Ammon's horn (tissue), 1 donor: ENCODE data around the gene WIPI1.
A peak's percentile ranks its signal among the peaks of the same experiment; 100 is the strongest.
"Not testable (repeated sequence)": the region's sequence is repeated elsewhere in the genome, so short reads cannot be mapped to it uniquely, and the experiment has no call there.

Experiments
- DNase-seq: peaks from one replicate; pipeline ENCODE4 v3.0.0-alpha.2; 2016; ENCODE audit warnings: low spot score

The WIPI1 gene

DNA sequence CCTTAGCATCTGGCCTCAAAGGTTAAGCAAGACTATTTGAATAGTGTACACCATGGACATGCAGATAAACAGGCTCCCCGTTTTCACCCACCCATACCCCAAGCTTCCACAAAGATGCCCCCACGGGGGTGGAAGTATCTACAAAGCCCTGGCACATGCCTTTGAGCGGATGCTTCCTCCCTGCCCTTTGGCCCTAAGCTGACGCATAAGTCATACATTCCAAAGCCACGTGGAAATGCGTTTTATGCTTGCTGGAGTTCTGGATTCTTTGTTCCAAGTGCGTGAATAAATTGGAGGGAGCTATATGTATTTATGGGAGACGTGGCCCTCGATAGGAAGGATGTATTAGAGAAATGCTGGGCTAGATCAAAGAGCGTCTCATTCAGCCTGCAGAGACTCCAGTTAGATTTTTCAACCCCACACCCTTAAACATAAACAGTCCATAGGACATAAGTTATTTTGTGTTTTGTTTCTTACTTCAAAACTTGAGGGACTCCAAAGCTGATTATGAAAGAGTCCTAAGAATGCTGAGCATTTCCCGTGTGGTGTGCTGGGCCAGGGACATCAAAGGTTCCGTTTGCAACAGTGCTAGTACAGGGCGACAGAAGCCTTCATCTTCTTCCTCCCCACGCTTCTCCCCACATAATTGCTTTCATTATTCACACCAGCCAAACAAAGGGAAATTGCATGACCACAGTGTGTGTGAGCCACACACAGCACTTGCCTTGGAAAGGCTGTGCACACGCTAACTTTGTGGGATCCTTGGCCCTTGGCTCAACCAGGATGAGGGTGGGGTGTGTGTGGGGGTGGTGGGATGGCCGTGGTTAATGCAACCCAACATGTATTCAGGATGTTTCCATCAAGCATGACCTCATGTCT lies 73.6 kb downstream of the WIPI1 start:
- DNase-seq, result no peak

DNA sequence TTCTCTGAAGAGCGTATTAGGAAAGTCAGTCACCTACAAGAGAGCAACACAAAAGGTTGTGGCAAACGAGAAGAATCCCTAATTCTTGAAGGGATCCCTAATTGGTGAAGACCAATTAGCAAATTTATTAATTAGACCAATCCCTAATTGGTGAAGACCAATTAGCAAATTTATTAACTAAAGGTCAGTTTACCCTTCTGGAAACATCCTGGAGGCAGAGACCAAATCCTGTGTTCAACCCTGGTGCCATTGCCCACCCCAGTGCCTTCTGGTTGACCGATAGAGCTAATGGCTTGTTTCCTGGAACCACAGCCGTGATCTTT lies 74.2 kb downstream of the WIPI1 start:
- DNase-seq, result no peak

DNA sequence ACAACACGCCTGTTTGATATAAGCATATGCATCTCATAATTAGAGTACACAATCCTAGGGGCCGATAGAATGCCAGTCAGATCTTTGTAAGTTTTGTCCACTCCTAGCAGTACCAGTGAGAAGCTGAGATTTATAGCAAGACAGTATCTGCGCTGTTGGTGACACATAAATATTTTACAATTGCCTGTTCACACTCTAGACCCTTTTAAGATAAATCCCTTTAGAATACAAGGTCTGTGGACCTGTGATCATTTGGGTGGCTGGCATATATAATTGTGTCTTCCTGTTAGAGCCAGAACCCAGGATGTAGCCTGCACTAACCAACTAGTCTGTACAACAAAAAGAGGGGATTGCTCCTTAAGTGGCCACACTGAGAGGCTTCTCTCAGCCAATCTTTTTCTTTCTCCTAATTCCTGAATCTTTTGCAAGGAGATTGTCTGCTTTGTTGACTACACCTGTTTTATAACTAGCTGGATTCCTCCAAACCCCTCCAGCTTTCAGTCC lies 74.7 kb downstream of the WIPI1 start:
- DNase-seq, result no peak

DNA sequence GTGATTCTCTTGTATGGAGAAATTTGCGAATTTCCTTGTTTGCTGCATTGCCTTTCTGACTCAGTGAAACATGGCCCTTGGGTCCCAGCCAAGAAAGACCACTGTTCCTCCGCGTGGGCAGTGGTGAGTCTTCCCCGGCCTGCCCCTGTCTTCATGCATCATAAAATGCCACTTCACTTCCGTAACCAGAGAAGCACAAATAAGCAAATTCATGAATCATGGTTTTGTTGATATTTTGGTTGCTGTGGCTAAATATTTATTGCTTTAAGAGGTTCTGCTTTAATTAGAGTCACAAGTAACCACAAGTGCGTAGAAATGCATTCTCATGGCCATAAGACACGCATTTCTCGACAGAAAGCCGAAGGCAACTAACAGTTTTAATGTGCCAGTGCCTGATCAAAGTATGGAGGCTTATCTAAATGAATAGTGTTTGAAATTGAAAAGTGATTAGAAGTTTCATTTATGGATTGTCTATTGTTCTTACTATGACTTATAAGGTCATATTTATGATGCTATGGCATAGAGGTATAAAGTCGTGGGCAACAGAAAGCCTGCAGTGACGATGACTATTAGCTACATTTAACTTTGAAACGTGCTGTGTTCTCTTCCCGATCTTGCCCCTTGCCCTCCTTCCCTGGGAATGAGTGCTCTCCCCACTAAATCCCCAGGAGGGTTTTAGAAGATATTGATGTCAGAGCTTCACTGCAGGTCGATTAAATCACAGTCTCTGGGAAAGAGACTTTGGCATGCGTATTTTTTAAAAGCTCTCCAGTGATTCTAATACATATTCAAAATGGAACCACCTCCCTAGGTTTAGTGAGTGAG lies 76.0 kb downstream of the WIPI1 start:
- no peak for DNase-seq

DNA sequence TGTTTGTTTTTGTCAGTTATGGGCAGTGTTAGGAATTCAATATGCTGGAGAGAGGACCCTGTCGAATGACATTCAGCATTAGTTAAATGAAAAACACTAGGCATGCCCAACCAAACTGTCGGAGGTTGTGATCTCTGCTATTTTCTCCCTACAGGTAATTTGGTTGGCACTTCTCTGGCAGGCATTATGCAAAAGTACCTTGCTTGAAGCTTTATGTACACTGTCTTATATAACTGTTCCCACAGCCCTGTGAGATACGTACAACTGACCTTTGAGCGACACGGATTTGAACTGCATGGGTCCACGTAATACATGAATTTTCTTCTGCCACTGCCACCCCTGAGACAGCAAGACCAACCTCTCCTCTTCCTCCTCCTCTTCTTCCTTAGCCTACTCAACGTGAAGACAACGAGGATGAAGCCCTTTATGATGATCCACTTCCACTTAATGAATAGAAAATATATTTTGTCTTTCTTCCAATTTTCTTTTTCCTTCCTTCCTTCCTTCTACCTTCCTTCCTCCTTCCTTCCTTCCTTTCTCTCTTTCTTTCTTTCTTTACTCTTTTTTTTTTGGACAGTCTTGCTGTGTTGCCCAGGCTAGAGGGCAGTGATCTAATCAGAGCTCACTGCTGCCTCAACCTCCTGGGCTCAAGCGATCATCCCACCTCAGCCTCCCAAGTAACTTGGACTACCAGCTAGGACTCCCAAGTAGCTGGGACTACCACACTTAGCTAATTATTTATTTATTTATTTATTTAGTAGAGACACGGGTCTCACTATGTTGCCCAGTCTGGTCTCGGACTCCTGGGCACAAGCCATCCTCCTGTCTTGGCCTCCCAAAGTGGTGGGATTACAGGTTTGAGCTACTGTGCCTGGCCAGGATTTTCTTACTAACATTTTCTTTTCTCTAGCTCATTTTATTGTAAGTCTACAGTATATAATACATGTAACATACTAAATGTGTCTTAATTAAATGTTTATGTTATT lies 77.3 kb downstream of the WIPI1 start:
- DNase-seq, result no peak

DNA sequence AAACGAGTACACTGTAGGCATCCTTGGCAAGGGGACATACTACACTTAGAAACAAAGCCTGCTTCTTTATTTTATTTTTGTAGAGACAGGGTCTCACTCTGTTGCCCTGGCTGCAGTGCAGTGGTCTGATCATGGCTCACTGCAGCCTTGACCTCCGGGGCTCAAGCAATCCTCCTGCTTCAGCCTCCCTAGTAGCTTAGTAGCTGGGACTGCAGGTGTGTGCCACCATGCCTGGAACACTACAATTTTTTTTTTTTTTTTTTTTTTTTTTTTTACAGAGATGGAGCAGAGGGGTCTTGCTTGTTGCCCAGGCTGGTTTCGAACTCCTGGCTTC lies 78.2 kb downstream of the WIPI1 start:
- no peak for DNase-seq

DNA sequence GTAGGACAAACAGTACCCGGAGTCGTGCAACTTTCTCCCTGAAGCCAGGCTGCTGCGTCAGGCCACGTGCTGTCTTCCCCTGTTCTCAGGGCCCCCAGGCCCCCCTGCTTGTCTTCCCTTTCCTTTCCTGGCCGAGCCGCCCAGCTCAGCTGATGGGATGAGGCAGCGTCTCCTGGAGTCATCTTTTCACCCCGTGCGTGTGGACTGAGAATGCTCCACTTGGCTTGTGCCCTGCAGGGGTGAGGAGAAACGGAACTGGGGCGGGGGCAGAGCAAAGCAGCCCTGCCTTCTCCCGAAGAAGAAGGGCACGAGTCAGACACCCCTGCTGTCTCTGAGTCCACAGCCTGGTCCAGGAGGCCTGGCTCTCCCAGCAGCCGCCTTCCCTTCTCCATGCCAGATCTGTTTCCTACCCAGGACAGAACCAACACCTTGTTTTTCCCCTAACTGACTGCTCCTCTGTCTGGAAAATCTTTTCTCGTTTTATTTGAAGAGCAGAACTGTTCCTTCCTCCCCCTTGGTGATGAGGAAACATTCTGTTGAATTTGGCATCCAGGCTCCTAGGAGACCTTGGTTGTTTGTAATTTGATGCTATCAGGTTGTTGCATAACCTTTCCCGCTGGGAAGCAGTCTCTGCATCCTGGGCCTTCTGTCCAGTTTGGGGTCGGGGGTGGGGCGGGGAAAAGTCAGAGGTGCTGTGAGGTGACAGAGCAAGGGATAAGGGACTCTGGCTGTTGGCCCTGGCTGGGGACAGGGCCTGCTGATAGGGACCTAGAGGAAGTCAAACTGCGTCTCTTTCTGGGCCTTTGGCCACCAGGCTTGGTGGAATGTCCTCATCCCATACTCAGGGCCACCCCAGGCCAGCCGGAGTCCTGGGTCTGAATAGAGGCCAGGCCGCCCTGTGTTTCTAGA lies 78.8 kb downstream of the WIPI1 start:
- peak; percentile 65 for DNase-seq

DNA sequence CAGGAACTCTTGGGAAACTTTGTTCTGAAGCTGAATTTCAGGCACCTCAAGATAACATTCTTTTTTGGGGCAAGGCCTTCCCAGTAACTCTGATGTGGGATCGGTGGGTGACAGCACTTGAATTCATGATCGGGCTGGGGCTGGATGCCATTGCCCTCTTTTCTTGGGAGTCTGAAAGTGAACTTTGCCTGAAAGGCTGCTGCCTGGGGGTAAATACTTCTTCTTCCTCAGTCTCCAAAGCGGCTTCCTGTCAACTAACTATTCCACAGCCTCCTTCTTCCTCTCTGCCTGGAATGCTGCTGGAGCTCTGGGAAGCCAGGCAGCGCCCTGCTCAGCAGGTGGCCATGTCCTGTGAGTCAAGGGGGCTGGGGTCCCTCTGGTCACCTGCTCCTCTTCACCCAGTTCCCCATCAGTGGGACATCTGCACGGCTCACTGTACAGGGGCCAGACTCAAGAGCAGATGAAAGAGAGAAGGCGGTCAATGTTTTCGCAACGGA lies 79.5 kb downstream of the WIPI1 start:
- DNase-seq, result no peak

DNA sequence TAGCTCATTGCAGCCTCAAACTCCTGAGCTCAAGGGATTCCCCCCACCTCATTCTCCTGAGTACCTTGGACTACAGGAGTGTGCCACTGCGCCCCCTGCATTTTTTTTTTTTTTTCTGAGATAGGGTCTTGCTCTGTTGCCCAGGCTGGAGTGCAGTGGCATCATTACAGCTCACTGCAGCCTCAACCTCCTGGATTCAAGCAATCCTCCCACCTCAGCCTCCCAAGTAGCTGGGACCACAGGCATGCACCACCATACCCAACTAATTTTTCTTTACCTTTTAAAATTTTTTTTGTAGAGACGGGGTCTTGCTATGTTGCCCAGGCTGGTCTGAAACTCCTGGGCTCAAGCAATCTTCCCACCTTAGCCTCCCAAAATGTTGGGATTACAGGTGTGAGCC lies 81.1 kb downstream of the WIPI1 start:
- DNase-seq, result not testable (repeated sequence)

DNA sequence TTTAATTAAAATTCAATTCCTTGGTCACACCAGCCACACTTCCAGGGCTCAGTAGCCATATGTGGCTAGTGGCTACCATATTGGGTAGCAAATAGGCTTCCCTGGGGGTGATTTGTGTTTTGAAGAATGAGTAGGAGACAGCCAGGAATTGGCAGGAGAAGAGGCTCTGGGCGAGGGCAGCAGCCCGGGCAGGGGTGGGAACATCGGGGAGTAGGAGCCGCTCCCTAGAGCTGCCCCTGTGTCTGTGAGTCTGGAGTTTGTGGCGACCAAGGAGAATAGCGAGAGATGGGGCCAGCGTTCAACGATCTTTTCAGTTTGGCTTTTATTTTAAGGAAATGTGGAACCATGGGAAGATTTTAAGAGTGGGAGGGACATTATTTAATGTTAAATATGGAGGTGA lies 81.7 kb downstream of the WIPI1 start:
- no peak for DNase-seq
